ENCODE results near the gene CPE. TPM values are rescaled to one million over a fixed set of nuclear protein-coding genes. Genes with fewer than 3 reads are reported as not detected.
"Not testable (repeated sequence)": the region's sequence is repeated elsewhere in the genome, so short reads cannot be mapped to it uniquely, and the experiment has no call there.

The CPE gene
- total and polyA plus RNA-seq, 2 experiments from 2014 or later: 238 TPM

GRCh38 chr4:165481053-165481835, 102.4 kb downstream of the CPE start:
- no peak overlapping the region for H3K4me3 ChIP-seq
- no peak for DNase-seq (ENCODE audit: low read depth in 1 of 2, low spot score in 1 of 2)
- H3K9me3 ChIP-seq (ENCODE audit: low read depth): no peaks in the 10 kb centered on the region
- no peak for TF ChIP-seq CTCF (IDR thresholded peaks at IDR 0.05; ENCODE audit: low read depth, low read length)
- H3K36me3 ChIP-seq: peaks cover 7% of the 10 kb centered on the region
- H3K27ac ChIP-seq: no peak overlapping the region
- H3K4me1 ChIP-seq (ENCODE audit: low read depth): peaks cover 5% of the 10 kb centered on the region
- H3K27me3 ChIP-seq: no peaks in the 10 kb centered on the region

GRCh38 chr4:165489786-165490185, 111.0 kb downstream of the CPE start:
- no peak overlapping the region for H3K27ac ChIP-seq
- H3K27me3 ChIP-seq: no peaks in the 10 kb centered on the region
- peaks cover 22% of the 10 kb centered on the region for H3K36me3 ChIP-seq
- no peak overlapping the region for H3K4me3 ChIP-seq
- TF ChIP-seq CTCF (IDR thresholded peaks at IDR 0.05; ENCODE audit: low read depth, low read length): no peak
- H3K9me3 ChIP-seq (ENCODE audit: low read depth): no peaks in the 10 kb centered on the region
- DNase-seq (ENCODE audit: low read depth in 1 of 2, low spot score in 1 of 2): peak in 1 of 2 donors; percentile 44
- peaks cover 2% of the 10 kb centered on the region for H3K4me1 ChIP-seq (ENCODE audit: low read depth)

GRCh38 chr4:165492583-165492982, 113.8 kb downstream of the CPE start:
- H3K36me3 ChIP-seq: peaks cover 18% of the 10 kb centered on the region
- H3K27ac ChIP-seq; H3K4me3 ChIP-seq; H3K9me3 ChIP-seq (ENCODE audit: low read depth); DNase-seq (ENCODE audit: low read depth in 1 of 2, low spot score in 1 of 2); H3K4me1 ChIP-seq (ENCODE audit: low read depth); H3K27me3 ChIP-seq: not testable (repeated sequence)

GRCh38 chr4:165493359-165493758, 114.6 kb downstream of the CPE start:
- TF ChIP-seq CTCF (IDR thresholded peaks at IDR 0.05; ENCODE audit: low read depth, low read length): peak; percentile 84
- H3K4me3 ChIP-seq: no peak overlapping the region
- H3K9me3 ChIP-seq (ENCODE audit: low read depth): no peaks in the 10 kb centered on the region
- H3K27me3 ChIP-seq: no peaks in the 10 kb centered on the region
- peaks cover 12% of the 10 kb centered on the region for H3K36me3 ChIP-seq
- peaks cover 2% of the 10 kb centered on the region for H3K4me1 ChIP-seq (ENCODE audit: low read depth)
- no peak overlapping the region for H3K27ac ChIP-seq
- DNase-seq (ENCODE audit: low read depth in 1 of 2, low spot score in 1 of 2): peak; percentile 79 to 88

- Histone ChIP-seq H3K36me3 (no peaks in the 10 kb centered on the region), H3K27me3 (no peaks in the 10 kb centered on the region), H3K4me1 (ENCODE audit: low read depth) (peaks cover 11% of the 10 kb centered on the region), H3K4me3 (no peak overlapping the region), H3K9me3 (ENCODE audit: low read depth) (no peaks in the 10 kb centered on the region), H3K27ac (no peak overlapping the region)
- no peak for TF ChIP-seq CTCF (IDR thresholded peaks at IDR 0.05; ENCODE audit: low read depth, low read length)
- peak in 1 of 2 donors; percentile 87 for DNase-seq (ENCODE audit: low read depth in 1 of 2, low spot score in 1 of 2)
Measured at GRCh38 chr4:165502916-165503907, 124.4 kb downstream of the CPE start.
